NCI-H2196 treated with DMSO at 0.1 percent for 48 hours (cell line): Measurements from ENCODE around the gene NOP10.
"Not testable (repeated sequence)": the region's sequence is repeated elsewhere in the genome, so short reads cannot be mapped to it uniquely, and the experiment has no call there.

Experiments used
- DNase-seq: peaks from one replicate; lab custom pipeline; 2025; ENCODE audit not compliant: unreplicated experiment; lab: John Stamatoyannopoulos, UW

NOP10 gene

DNA sequence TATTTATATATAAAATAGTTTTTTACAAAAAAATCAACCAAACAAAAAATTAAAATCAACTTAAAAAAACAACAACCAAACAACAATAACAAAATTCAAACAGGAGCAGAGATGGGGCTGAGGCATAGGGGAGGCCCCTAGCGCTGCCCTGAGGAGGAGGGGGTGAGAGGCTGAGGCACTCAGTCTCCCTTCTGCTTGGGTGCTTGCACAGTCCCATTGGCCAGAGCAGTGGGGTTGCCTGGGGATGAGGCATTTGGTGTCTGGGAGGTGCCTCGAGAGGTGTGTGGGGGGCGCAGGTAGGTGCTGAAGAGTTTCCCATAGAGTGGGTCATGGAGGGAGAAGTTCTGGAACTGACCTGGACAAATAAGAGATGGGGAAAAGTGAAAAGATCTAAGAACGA lies 16.0 kb upstream of the NOP10 start:
- DNase-seq: no peak

GRCh38 chr15:34358367-34358766 lies 15.4 kb upstream of the NOP10 start:
- no peak for DNase-seq

GRCh38 chr15:34357653-34358052 lies 14.7 kb upstream of the NOP10 start:
- no peak for DNase-seq

GRCh38 chr15:34355241-34355640 lies 12.3 kb upstream of the NOP10 start:
- DNase-seq: no peak

- no peak for DNase-seq
Measured at GRCh38 chr15:34354286-34354685, 11.3 kb upstream of the NOP10 start.

GRCh38 chr15:34353627-34354026 lies 10.7 kb upstream of the NOP10 start:
- DNase-seq: no peak

DNA sequence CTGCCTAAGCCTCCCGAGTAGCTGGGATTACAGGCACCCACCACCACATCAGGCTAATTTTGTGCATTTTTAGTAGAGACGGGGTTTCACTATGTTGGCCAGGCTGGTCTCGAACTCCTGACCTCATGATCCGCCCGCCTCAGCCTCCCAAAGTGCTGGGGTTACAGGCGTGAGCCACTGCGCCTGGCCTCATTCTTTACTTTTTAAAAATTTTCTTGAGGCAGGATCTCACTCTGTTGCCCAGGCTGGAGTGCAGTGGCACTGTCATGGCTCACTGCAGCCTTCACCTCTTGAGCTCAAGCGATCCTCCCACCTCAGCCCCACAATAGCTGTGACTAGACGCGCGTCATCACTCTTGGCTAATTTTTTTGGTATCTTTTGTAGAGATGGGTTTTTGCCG lies 10.1 kb upstream of the NOP10 start:
- DNase-seq: not testable (repeated sequence)

DNA sequence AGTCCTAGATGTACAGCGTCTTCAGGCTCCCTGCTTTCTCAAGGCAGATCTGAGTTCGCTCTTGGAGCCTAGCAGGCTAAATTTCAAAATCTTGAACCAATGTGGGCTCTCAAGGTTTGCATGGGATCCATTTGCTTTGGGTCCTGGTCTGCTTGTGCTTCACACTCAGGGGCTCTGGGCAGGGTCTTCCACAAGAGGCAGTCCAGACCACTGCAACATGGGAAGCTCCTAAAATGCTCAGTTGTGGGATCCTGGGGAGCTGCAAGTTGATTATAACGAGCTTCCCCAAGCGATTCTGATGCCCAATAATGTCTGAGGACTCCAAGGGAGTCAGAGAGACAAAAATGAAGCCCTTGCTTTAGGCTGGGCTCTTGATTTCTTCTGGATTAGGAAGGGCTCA lies 6.8 kb upstream of the NOP10 start:
- no peak for DNase-seq

GRCh38 chr15:34348735-34349300 lies 5.9 kb upstream of the NOP10 start:
- DNase-seq: no peak

DNA sequence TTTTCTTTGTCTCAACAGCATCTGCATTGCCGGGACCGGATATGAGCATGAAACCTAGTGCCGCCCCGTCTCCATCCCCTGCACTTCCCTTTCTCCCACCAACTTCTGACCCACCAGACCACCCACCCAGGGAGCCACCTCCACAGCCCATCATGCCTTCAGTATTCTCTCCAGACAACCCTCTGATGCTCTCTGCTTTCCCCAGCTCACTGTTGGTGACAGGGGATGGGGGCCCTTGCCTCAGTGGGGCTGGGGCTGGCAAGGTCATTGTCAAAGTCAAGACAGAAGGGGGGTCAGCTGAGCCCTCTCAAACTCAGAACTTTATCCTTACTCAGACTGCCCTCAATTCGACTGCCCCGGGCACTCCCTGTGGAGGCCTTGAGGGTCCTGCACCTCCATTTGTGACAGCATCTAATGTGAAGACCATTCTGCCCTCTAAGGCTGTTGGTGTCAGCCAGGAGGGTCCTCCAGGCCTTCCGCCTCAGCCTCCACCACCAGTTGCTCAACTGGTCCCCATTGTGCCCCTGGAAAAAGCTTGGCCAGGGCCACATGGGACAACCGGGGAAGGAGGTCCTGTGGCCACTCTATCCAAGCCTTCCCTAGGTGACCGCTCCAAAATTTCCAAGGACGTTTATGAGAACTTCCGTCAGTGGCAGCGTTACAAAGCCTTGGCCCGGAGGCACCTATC lies 5.2 kb upstream of the NOP10 start:
- DNase-seq: no peak

DNA sequence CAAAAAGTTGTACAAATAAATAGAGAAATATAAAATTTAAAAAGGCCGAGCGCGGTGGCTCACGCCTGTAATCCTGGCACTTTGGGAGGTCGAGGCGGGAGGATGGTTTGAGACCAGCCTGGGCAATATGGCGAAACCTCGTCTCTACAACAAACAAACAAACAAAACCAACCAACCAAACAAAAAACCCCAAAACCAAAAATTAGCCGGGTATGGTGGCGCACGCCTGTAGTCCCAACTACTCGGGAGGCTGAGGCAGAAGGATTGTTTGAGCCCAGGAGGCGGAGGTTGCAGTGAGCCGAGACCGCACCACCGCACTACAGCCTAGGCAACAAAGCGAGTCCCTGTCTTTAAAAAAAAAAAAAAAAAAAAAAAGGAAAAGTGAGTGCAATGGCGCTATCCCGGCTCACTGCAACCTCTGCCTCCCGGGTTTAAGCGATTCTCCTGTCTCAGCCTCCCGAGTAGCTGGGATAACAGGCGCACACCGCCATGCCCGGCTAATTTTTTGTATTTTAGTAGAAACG lies 661 bp downstream of the NOP10 start:
- DNase-seq: not testable (repeated sequence)

DNA sequence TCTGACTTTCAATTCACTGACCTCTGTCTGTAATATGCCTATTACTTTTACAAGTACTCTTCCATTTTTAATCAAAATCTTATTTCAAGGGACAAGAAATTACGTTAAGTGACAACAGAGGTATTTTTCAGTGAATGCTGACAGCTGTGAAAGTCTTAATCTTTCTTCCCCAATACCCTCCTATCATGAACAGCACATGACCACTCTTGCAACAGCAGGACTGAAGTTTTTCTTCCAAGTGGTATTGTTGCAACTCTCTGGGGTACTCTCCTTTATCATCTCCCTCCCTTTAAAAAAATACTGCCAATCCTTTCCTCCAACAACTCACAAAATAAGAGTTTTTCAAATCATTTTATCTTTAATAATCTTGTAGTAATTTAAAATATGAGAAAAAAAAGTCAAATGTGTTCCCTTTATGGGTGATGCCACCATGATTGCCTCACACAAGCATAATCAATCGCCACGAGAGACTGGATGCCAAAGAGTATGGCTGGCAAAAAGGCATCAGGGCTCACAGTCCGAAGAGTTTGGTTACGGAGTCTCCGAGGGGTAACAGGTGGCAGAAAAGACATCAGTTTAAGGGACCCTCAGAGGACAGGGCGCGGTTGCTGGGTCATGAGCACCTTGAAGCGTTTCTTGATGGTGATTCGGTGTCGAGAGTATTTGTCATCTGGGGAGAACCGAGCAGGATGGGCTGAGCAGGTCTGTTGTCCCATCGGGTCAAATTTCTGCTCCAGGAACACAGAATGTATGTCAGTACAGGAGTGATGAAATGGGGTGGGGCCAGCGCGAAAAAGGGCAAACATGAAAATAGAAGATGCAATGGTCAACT lies 1.3 kb downstream of the NOP10 start:
- DNase-seq: no peak

DNA sequence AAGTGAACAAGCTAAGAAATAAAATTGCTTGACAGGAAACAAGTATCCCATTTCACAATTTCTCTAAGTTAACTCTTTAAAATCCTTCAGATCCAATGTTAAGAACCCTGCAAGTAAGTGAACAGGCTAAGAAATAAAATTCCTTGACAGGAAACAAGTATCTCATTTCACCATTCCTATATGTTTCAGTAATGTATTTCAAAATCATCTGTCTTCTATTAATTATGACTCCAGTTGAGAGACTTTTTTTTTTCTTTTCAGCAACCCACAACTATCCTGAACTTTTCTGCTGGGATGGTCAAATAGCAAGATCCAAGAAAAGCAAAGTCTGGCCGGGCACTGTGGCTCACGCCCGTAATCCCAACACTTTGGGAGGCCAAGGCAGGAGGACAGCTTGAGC lies 3.0 kb downstream of the NOP10 start:
- no peak for DNase-seq

GRCh38 chr15:34338347-34338746 lies 4.6 kb downstream of the NOP10 start:
- DNase-seq: no peak

GRCh38 chr15:34337557-34338306 lies 5.2 kb downstream of the NOP10 start, which contains the start of gene SLC12A6:
Gene SLC12A6 (minus strand): TSS chr15:34337781. CDS start chr15:34336680, 1,101 bp downstream.
- peak; percentile 21 for DNase-seq

GRCh38 chr15:34336991-34337556 lies 5.9 kb downstream of the NOP10 start:
- DNase-seq: no peak

- no peak for DNase-seq
Measured at GRCh38 chr15:34336231-34336990, 6.5 kb downstream of the NOP10 start.

- no peak for DNase-seq
Measured at GRCh38 chr15:34335176-34336032, 7.5 kb downstream of the NOP10 start.

DNA sequence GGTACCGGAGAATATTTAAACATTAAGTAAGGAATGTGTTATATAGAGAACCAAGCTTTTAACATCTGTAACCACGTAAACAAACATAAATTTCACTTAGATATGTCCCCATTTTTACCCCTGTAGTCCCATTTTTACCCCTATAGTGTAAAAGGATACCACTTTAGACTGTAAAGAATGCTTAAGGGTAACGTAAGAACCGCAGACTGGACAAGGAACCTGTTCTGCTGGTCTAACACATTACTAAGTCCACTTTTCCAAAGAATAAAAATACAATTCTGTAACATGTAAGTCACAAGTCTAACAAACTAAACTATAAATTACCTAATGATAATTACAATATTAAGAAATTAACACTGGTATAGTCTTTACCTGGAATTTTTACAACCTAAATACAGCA lies 8.3 kb downstream of the NOP10 start:
- no peak for DNase-seq
